Measurements from ENCODE around the gene CLEC16A. TPM values are rescaled to one million over a fixed set of nuclear protein-coding genes. Genes with fewer than 3 reads are reported as not detected.
"Not testable (repeated sequence)": the region's sequence is repeated elsewhere in the genome, so short reads cannot be mapped to it uniquely, and the experiment has no call there.

The CLEC16A gene
- polyA plus RNA-seq, 1 experiment, result 11.9 TPM

- CTCF ChIA-PET, result interaction anchor here (0.9 kb wide), 4 partner anchors 11 to 153 kb away, joined by 3 to 4 read pairs (median 3); no protein-coding TSS in a partner anchor
- no peak for DNase-seq (ENCODE audit: low read depth, low spot score)
These were observed 158.1 kb downstream of the CLEC16A start for GRCh38 chr16:11102523-11102898.

GRCh38 chr16:11103301-11103700 lies 158.9 kb downstream of the CLEC16A start:
- DNase-seq (ENCODE audit: low read depth, low spot score); H3K27me3 ChIP-seq (ENCODE audit: control insufficient read depth, insufficient read depth, low read length); H3K4me3 ChIP-seq (ENCODE audit: low read depth, low read length); H3K27ac ChIP-seq (ENCODE audit: low read depth, low read length); H3K9me3 ChIP-seq (ENCODE audit: control insufficient read depth, insufficient read depth, low read length); POLR2A ChIA-PET: not testable (repeated sequence)
- CTCF ChIA-PET, result interaction anchor here (2.0 kb wide), 1 partner anchor 139 kb away, joined by 7 read pairs; no protein-coding TSS in a partner anchor

More at GRCh38 chr16:11102523-11102898, 158.1 kb downstream of the CLEC16A start:
- TF ChIP-seq CTCF (IDR thresholded peaks at IDR 0.05; ENCODE audit: low read depth, low read length), result no peak
- no peak overlapping the region for H3K4me3 ChIP-seq (ENCODE audit: low read depth, low read length)
- H3K27me3 ChIP-seq (ENCODE audit: control insufficient read depth, insufficient read depth, low read length), result no peaks in the 10 kb centered on the region
- POLR2A ChIA-PET, result interaction anchor here (0.9 to 1.2 kb wide), 4 partner anchors 13 to 153 kb away, joined by 4 to 17 read pairs (median 6); partner anchors contain the start of gene SOCS1
- peak overlapping the region; percentile 85 for H3K27ac ChIP-seq (ENCODE audit: low read depth, low read length)
- H3K9me3 ChIP-seq (ENCODE audit: control insufficient read depth, insufficient read depth, low read length), result no peaks in the 10 kb centered on the region

GRCh38 chr16:11104168-11105037 lies 160.0 kb downstream of the CLEC16A start:
- Histone ChIP-seq H3K27me3 (ENCODE audit: control insufficient read depth, insufficient read depth, low read length) (no peaks in the 10 kb centered on the region), H3K4me3 (ENCODE audit: low read depth, low read length) (no peak overlapping the region), H3K27ac (ENCODE audit: low read depth, low read length) (peak overlapping the region; percentile 94), H3K9me3 (ENCODE audit: control insufficient read depth, insufficient read depth, low read length) (no peaks in the 10 kb centered on the region)
- no peak for DNase-seq (ENCODE audit: low read depth, low spot score)
- ChIA-PET CTCF (interaction anchor here (0.6 to 2.0 kb wide), 7 partner anchors 15 to 151 kb away, joined by 3 to 7 read pairs (median 4); partner anchors contain the start of gene SOCS1), POLR2A (interaction anchor here (0.6 to 1.9 kb wide), 14 partner anchors 15 to 153 kb away, joined by 3 to 13 read pairs (median 4); partner anchors contain the start of gene SOCS1)
- no peak for TF ChIP-seq CTCF (IDR thresholded peaks at IDR 0.05; ENCODE audit: low read depth, low read length)

GRCh38 chr16:11105038-11105903 lies 160.9 kb downstream of the CLEC16A start:
- Histone ChIP-seq H3K9me3 (ENCODE audit: control insufficient read depth, insufficient read depth, low read length) (no peaks in the 10 kb centered on the region), H3K27ac (ENCODE audit: low read depth, low read length) (peak overlapping the region; percentile 94), H3K27me3 (ENCODE audit: control insufficient read depth, insufficient read depth, low read length) (no peaks in the 10 kb centered on the region), H3K4me3 (ENCODE audit: low read depth, low read length) (no peak overlapping the region)
- ChIA-PET POLR2A (interaction anchor here (0.6 to 1.9 kb wide), 14 partner anchors 16 to 152 kb away, joined by 3 to 13 read pairs (median 4); partner anchors contain the start of gene SOCS1), CTCF (interaction anchor here (0.6 to 2.0 kb wide), 8 partner anchors 14 to 151 kb away, joined by 3 to 7 read pairs (median 4); partner anchors contain the start of gene SOCS1)
- DNase-seq (ENCODE audit: low read depth, low spot score), result peak; percentile 87
- no peak for TF ChIP-seq CTCF (IDR thresholded peaks at IDR 0.05; ENCODE audit: low read depth, low read length)

GRCh38 chr16:11106726-11107125 lies 162.4 kb downstream of the CLEC16A start:
- no peak for DNase-seq (ENCODE audit: low read depth, low spot score)
- ChIA-PET POLR2A (no interaction called here), CTCF (interaction anchor here (0.6 to 1.5 kb wide), 4 partner anchors 27 to 143 kb away, joined by 3 to 5 read pairs (median 4); no protein-coding TSS in a partner anchor)
- peak overlapping the region; percentile 12 for H3K27ac ChIP-seq (ENCODE audit: low read depth, low read length)
- peaks cover 4% of the 10 kb centered on the region; the same call in 1 of the 2 replicates for H3K9me3 ChIP-seq (ENCODE audit: control insufficient read depth, insufficient read depth, low read length)
- no peaks in the 10 kb centered on the region for H3K27me3 ChIP-seq (ENCODE audit: control insufficient read depth, insufficient read depth, low read length)
- no peak overlapping the region for H3K4me3 ChIP-seq (ENCODE audit: low read depth, low read length)
- no peak for TF ChIP-seq CTCF (IDR thresholded peaks at IDR 0.05; ENCODE audit: low read depth, low read length)
